Ammon's horn (tissue), 1 donor: ENCODE results near the gene CDH4.

Experiments used
- DNase-seq: peaks from one replicate; pipeline ENCODE4 v3.0.0-alpha.2; 2016; ENCODE audit warnings: low spot score

CDH4 gene

DNA sequence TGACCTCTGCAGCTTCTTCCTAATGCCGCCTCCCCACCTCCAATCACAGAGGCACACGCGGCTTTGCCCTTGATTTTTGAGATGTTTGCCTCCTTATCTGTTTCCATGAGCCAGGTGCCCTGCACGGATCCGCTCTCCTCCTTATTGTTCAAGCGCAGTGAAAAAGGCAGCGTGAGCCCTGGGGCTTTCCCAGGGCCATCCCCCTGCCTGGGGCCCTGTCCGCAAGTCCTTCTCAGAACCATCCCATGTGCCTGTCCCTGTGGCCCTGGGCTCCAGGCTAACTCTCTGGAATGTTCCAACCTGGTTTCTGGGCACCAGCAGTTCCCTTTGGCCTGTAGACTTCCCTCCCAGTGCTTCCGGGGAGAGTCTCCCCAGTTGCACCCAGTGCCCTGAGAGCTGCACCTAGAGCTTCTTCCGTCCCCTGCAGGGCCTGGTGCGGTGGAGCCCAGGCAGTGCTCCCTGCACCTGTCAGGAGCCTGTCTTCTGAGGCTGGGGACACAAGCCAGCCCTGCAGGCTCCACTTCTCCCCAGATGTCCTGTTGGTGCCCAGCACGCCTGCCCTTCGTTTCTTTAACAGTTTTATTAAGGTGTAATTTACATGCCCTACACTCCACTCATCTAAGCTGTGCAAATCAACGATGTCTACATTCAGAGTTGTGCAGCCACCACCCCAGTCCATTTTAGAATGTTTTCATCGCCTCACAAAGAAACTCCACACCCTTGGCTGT is 330.3 kb downstream of the CDH4 start:
- no peak for DNase-seq

DNA sequence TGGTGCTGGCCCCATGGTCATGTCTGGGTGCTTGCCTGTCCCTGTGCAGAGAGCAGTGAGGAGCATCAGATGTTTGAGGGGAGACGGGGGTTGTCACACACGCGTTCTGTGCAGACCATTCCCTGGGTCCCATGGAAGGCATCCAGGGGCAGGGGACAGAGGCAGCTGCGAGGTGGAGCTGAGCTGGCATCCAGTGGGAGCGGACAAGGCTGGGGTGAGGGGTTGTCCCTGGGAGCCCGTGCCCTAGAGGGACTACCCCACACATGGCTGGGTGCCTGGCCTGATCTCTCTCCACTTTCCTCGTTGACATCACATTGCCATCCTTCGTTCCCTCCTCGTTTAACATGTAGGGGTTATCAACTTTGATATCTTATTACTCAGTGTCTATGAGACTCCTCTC is 331.3 kb downstream of the CDH4 start:
- no peak for DNase-seq

DNA sequence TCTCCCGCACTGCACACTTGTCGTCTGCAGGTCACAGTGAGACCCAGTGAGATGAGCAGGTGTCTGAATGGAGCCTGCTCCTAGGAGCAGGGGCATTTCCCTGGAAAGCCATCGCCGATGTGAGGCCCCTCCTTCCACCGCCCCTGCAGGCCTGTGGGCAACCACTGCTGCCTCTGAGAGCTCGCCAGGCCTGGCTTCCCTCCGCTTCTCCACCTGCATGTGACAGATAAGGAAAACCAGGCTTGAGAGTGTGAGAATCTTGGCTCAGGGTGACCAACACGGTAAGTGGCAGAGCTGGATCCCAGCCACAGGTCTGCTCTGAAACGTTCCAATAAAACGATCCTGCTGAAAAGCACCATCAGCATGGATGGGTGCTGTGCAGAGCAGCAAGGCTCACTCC is 332.8 kb downstream of the CDH4 start:
- DNase-seq, result no peak

DNA sequence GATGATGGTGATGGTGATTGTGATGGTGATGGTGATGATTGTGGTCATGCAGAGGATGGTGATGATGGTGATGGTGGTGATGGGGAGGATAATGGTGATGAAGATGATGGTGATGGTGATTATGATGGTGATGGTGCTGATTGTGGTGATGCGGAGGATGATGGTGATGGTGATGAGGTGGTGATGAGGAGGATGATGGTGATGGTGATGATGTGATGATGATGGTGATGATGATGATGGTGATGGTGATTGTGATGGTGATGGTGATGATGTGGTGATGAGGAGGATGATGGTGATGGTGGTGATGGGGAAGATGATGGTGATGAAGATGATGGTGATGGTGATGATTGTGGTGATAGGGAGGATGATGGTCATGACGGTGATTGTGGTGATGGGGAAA is 333.7 kb downstream of the CDH4 start:
- no peak for DNase-seq

GRCh38 chr20:61587036-61587435 is 335.0 kb downstream of the CDH4 start:
- no peak for DNase-seq

GRCh38 chr20:61587681-61588289 is 335.7 kb downstream of the CDH4 start:
- DNase-seq, result no peak

GRCh38 chr20:61588411-61589385 is 336.6 kb downstream of the CDH4 start:
- DNase-seq, result no peak

DNA sequence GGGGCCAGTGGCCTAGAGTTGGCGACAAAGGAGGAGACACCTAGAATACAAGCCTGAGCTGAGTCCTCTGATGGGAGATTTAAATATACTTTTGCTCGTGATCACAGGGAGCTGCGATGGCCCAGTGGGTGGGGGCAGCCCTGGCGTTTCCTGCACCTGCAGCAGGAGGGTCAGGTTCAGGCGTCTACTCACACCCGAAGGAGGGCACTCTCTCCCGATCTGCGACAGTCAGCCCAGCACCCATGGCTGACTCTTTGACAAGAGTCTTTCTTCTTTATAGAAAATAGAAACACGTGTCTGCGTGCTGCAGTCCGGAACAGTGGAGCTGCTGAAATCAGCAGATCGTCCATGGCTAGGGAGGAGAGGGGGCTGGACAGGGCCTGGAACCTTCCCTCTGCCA is 338.2 kb downstream of the CDH4 start:
- no peak for DNase-seq

GRCh38 chr20:61593516-61593915 is 341.5 kb downstream of the CDH4 start:
- DNase-seq, result no peak

- DNase-seq, result no peak
Measured at GRCh38 chr20:61594198-61594597, 342.1 kb downstream of the CDH4 start.

GRCh38 chr20:61595216-61595615 is 343.2 kb downstream of the CDH4 start:
- no peak for DNase-seq

GRCh38 chr20:61596687-61597330 is 344.7 kb downstream of the CDH4 start:
- no peak for DNase-seq

- no peak for DNase-seq
Measured at GRCh38 chr20:61597996-61598395, 345.9 kb downstream of the CDH4 start.

GRCh38 chr20:61598586-61598985 is 346.5 kb downstream of the CDH4 start:
- DNase-seq, result no peak

- no peak for DNase-seq
Measured at GRCh38 chr20:61599061-61599531, 347.0 kb downstream of the CDH4 start.

- no peak for DNase-seq
Measured at GRCh38 chr20:61599541-61599992, 347.5 kb downstream of the CDH4 start.

DNA sequence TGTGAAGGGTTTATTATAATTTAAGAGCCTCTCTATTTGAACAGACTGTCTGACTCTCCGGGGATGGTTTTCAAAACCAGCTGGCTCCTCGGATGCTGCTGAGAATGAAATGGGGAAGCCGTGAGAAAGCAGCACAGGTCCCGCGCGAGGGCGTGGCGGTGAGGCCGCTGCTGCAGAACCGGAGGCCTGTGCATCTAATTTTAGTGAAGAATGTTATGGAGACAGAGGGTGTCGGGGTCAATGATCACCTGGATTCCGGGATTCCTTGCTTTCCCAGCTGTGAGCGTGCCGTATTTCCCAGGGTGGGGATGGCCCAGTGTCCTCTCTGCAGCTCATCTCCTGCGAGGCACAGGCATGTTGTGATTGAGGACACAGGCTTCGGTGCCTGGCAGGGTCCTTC is 348.0 kb downstream of the CDH4 start:
- DNase-seq, result no peak

DNA sequence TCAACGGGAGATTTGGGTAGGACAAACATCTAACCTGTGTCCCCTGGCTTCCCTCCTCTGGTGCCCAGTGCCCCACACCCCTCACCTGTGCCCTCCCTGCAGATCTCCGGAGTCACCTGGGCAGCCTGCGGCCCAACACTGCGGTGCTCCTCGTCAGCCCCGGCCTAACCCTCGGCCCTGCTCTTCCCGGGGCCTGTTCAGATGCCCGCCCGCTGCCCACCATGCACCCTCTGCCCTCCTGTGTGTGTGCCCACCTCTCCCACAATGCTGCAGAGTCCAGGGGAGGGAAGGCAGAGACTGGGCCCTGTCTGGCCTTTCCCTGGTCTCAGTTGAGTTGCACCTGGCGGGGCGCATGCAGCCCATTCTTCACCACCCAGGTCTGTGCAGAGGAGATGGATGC is 349.3 kb downstream of the CDH4 start:
- no peak for DNase-seq

DNA sequence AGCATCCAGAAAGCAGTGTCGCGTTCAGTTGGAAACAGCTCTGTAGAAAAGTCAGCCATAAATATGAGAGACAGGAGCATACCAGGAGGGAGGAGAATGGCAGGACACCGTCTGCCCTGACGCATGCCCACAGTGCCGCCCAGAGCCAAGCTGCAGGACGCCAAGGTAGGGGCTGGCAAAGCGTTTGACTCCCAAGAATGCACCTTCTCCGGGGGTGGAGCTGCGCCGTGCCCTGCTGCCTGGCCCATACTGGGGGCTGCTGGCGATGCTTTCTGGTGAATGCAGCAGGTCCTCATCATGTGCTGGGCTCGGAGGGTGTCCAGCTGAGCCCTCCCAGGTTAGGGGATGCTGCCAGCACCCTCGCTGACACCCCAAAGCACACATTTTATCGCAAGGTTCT is 349.8 kb downstream of the CDH4 start:
- no peak for DNase-seq

DNA sequence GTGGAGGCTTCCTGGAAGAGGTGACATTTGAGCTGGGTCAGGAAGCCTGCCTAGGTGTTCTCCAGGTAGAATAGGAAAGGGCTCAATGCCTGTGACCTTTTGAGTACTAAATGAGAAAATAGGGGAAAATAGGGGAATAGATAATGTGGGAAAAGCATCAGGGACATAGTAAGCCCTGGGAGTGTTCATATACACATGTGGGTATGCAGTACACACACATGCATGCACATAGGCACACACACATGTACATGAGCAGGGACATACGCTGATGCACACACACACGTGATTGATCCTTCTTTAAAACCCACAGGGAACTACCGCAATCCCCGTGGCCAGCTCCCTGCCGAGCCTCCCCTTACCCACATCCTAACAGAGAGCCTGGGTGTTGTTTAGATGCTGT is 351.7 kb downstream of the CDH4 start:
- no peak for DNase-seq

- DNase-seq, result no peak
Measured at GRCh38 chr20:61604549-61604948, 352.5 kb downstream of the CDH4 start.

GRCh38 chr20:61605283-61605682 is 353.2 kb downstream of the CDH4 start:
- no peak for DNase-seq
